HepG2 (cell line): ENCODE data around the gene NEK9. TPM values are rescaled to one million over a fixed set of nuclear protein-coding genes. Genes with fewer than 3 reads are reported as not detected.

Experiments used
- ATAC-seq: fragments of 200-7000 bp; cut with Tn5 transposase; 3 replicates; pipeline ENCODE4 v1.9.1; 2020; ENCODE audit warnings: mild to moderate bottlenecking, moderate library complexity
- BruUV-seq: library from RNA; stranded (reverse); fragments of 400-500 nt; replicated peaks from 2 replicates; lab custom pipeline; 2021; lab: Mats Ljungman, UMichigan
- CTCF ChIA-PET: fragments of 300-600 bp; formaldehyde crosslinking; extraction: SDS; loops from one replicate; lab custom pipeline; 2021; ENCODE audit warnings: low total read pairs, inconsistent platforms, low intra/inter-chr PET ratio; lab: Yijun Ruan, JAX
- POLR2A ChIA-PET: fragments of 350-600 bp; sonication (Branson Sonifier 250); formaldehyde crosslinking; loops from one replicate; lab custom pipeline; 2020; ENCODE audit warnings: antibody characterized with exemption, inconsistent platforms; lab: Yijun Ruan, JAX
- DNase-seq: peaks from one replicate; pipeline ENCODE4 v3.0.0-alpha.2; 2015; ENCODE audit warnings: low spot score
- FAIRE-seq: peaks from 3 replicates; lab custom pipeline; 2011; peaks lifted over from hg19 to GRCh38; lab: Jason Lieb, UNC
- H2AFZ ChIP-seq: one replicate; pipeline ENCODE4 v1.6.1; 2011; ENCODE audit warnings: low read length, inconsistent platforms
- H3K27ac ChIP-seq: fragments of 300-600 bp; 3 replicates; pipeline ENCODE4 v1.8.0; 2011; ENCODE audit warnings: mixed run types, mild to moderate bottlenecking, mixed read lengths, low read length, inconsistent platforms; ENCODE audit not compliant: insufficient read depth; ENCODE audit errors: extremely low read length
- H3K27me3 ChIP-seq, 2 experiments: fragments of 200-600 bp in 1 of 2; 2 replicates in 1 of 2; 3 replicates in 1 of 2; pipeline versions ENCODE4 v1.6.0 to v1.8.0; 2011; ENCODE audit warnings: low read length in 2 of 2, mild to moderate bottlenecking in 2 of 2, moderate library complexity in 2 of 2, inconsistent platforms in 1 of 2; ENCODE audit not compliant: insufficient read depth in 2 of 2, control insufficient read depth in 1 of 2
- H3K36me3 ChIP-seq, 2 experiments: fragments of 200-600 bp in 1 of 2; replicated peaks in 1 of 2; 2 replicates in 1 of 2; 3 replicates in 1 of 2; pipeline versions ENCODE4 v1.5.1 to v1.8.0; 2011; ENCODE audit warnings: low read length in 2 of 2, inconsistent platforms in 1 of 2; ENCODE audit not compliant: insufficient read depth in 2 of 2, control insufficient read depth in 1 of 2
- H3K4me1 ChIP-seq: 2 replicates; pipeline ENCODE4 v1.5.1; 2012; ENCODE audit warnings: low read length, inconsistent platforms; ENCODE audit not compliant: insufficient read depth
- H3K4me2 ChIP-seq: 2 replicates; pipeline ENCODE4 v1.6.0; 2011; ENCODE audit warnings: low read depth, low read length, inconsistent platforms
- H3K4me3 ChIP-seq, 3 experiments: fragments of 200-600 bp in 1 of 3; sonication (generic), shearing (Covaris generic) in 1 of 3; replicated peaks in 1 of 3; 2 replicates each; pipeline ENCODE4 v1.5.1; 2011 to 2016; ENCODE audit warnings: low read length in 3 of 3, inconsistent platforms in 2 of 3, low read depth in 2 of 3, mild to moderate bottlenecking in 2 of 3, control low read depth in 1 of 3, mixed read lengths in 1 of 3; ENCODE audit not compliant: insufficient read depth in 1 of 3
- H3K79me2 ChIP-seq: one replicate; pipeline ENCODE4 v1.6.1; 2011; ENCODE audit warnings: low read length, inconsistent platforms; ENCODE audit not compliant: insufficient read depth
- H3K9ac ChIP-seq: 2 replicates; pipeline ENCODE4 v1.6.0; 2011; ENCODE audit warnings: mild to moderate bottlenecking, low read depth, low read length, inconsistent platforms; ENCODE audit not compliant: insufficient read depth
- H3K9me3 ChIP-seq: 2 replicates; pipeline ENCODE4 v1.5.1; 2012; ENCODE audit warnings: mild to moderate bottlenecking, low read length
- H4K20me1 ChIP-seq: 2 replicates; pipeline ENCODE4 v1.6.0; 2011; ENCODE audit warnings: inconsistent platforms, mild to moderate bottlenecking, low read length, moderate library complexity; ENCODE audit not compliant: insufficient read depth
- CEBPG ChIP-seq: IDR thresholded peaks from 2 replicates; pipeline ENCODE4 v1.6.1; 2016
- ELF4 ChIP-seq: sonication (generic); formaldehyde crosslinking; IDR thresholded peaks from 2 replicates; pipeline ENCODE4 v1.5.0; 2020; ENCODE audit warnings: missing genetic modification reagents, mild to moderate bottlenecking, moderate library complexity, borderline replicate concordance
- GATAD2A ChIP-seq: IDR thresholded peaks from 2 replicates; pipeline ENCODE4 v1.6.1; 2016
- MAZ ChIP-seq, 2 experiments: sonication (generic) in 1 of 2; formaldehyde crosslinking in 1 of 2; IDR thresholded peaks; 2 replicates each; pipeline versions ENCODE4 v1.5.0 to v1.6.1; 2012 to 2020; ENCODE audit warnings: low read depth in 2 of 2, mild to moderate bottlenecking in 2 of 2, borderline replicate concordance in 1 of 2, improper control_type of control experiment in 1 of 2, low read length in 1 of 2, missing genetic modification reagents in 1 of 2, moderate library complexity in 1 of 2
- NFIB ChIP-seq: sonication (generic); formaldehyde crosslinking; IDR thresholded peaks from 2 replicates; pipeline ENCODE4 v1.9.0; 2021; ENCODE audit warnings: missing genetic modification reagents, mild to moderate bottlenecking, borderline replicate concordance
- PHF5A ChIP-seq: IDR thresholded peaks from one replicate; pipeline ENCODE4 v1.6.1; 2018; ENCODE audit warnings: low read depth, missing genetic modification reagents; ENCODE audit not compliant: unreplicated experiment
- RAD51 ChIP-seq: fragments of 450-650 bp; IDR thresholded peaks from 2 replicates; pipeline ENCODE4 v1.6.1; 2016; ENCODE audit warnings: borderline replicate concordance
- RARA ChIP-seq: IDR thresholded peaks from 2 replicates; pipeline ENCODE4 v1.6.1; 2016; ENCODE audit warnings: missing genetic modification reagents, missing compliant biosample characterization
- SRF ChIP-seq: IDR thresholded peaks from 2 replicates; pipeline ENCODE4 v1.6.1; 2011; ENCODE audit warnings: mild to moderate bottlenecking, low read depth, low read length, moderate library complexity
- ZC3H4 ChIP-seq: sonication (generic); formaldehyde crosslinking; IDR thresholded peaks from 2 replicates; pipeline ENCODE4 v1.4.0; 2020; ENCODE audit warnings: missing genetic modification reagents, borderline replicate concordance
- ZNF121 ChIP-seq: sonication (generic); formaldehyde crosslinking; IDR thresholded peaks from 2 replicates; pipeline ENCODE4 v1.5.0; 2020; ENCODE audit warnings: mild to moderate bottlenecking, missing genetic modification reagents
- ZNF142 ChIP-seq: sonication (generic); formaldehyde crosslinking; IDR thresholded peaks from 2 replicates; pipeline ENCODE4 v1.4.0; 2020; ENCODE audit warnings: missing genetic modification reagents
- ZNF251 ChIP-seq: sonication (generic); formaldehyde crosslinking; IDR thresholded peaks from 2 replicates; pipeline ENCODE4 v1.9.0; 2021; ENCODE audit warnings: mild to moderate bottlenecking, missing genetic modification reagents
- ZNF629 ChIP-seq: sonication (generic); formaldehyde crosslinking; conservative IDR thresholded peaks from 2 replicates; pipeline ENCODE4 v1.5.0; 2020; ENCODE audit warnings: missing genetic modification reagents
- WGBS: methylation state at CpG from one replicate; pipeline ENCODE4 v1.1.6; 2017; ENCODE audit warnings: low lambda C conversion rate; 5-methylcytosine and 5-hydroxymethylcytosine counted together
- in situ Hi-C: cut with HindIII; loops from 2 replicates; pipeline ENCODE4 v1.10.0; 2017; ENCODE audit warnings: low pct_unique_long_range_greater_than_20kb; ENCODE audit not compliant: extremely low pct_ligation_motif_present
- intact Hi-C: fragments of 100-400 bp; cut with micrococcal nuclease; formaldehyde crosslinking; loops from one replicate; pipeline ENCODE4 v1.10.0; 2022; ENCODE audit not compliant: unreplicated experiment
- polyA plus RNA-seq, 8 experiments: library from polyadenylated mRNA; depleted of rRNA in 3 of 8; stranded (reverse) in 7 of 8; unstranded in 1 of 8; fragments of >200 nt; fragmentation: Illumina TruSeq in 4 of 8; extraction: Trizol in 4 of 8; gene quantifications; 2 replicates each; pipeline versions ENCODE4 v1.2.1 to v1.2.3, GENCODE V29; 2011 to 2016; ENCODE audit warnings: low read depth in 4 of 8, missing spikeins in 1 of 8, mixed read lengths in 1 of 8; ENCODE audit not compliant: insufficient read depth in 1 of 8
- total RNA-seq, 5 experiments: library from RNA; depleted of rRNA; stranded (reverse); fragments of >200 nt; fragmentation: Illumina TruSeq; extraction: Trizol; gene quantifications; 2 replicates each; pipeline ENCODE4 v1.2.3, GENCODE V29; 2016; ENCODE audit warnings: low read depth in 1 of 5
- TF ChIP-seq, protein P1 (sequence below): sonication (generic); formaldehyde crosslinking; IDR thresholded peaks from 2 replicates; pipeline ENCODE4 v1.4.0; 2020; ENCODE audit warnings: missing genetic modification reagents, mild to moderate bottlenecking, borderline replicate concordance
- TF ChIP-seq, protein P2 (sequence below): sonication (generic); formaldehyde crosslinking; IDR thresholded peaks from 2 replicates; pipeline ENCODE4 v1.5.0; 2020; ENCODE audit warnings: missing genetic modification reagents

The NEK9 gene
- total and polyA plus RNA-seq, 2 of the 13 experiments (the other 11 are each of a cell fraction or from before 2014, with no cell fraction given), result 16.5 to 27.3 TPM

GRCh38 chr14:75113932-75114539, 12.8 kb downstream of the NEK9 start (continued):
- TF ChIP-seq PHF5A (CRISPR knock-in tag), result no peak
- TF ChIP-seq, all 625 proteins: peak for 0

GRCh38 chr14:75109877-75110276, 17.0 kb downstream of the NEK9 start:
- DNase-seq (no peak), FAIRE-seq (no peak), ATAC-seq (no peak)
- Histone ChIP-seq H3K4me3 (no peak overlapping the region), H3K36me3 (peaks cover 21 to 53% of the 10 kb centered on the region in 2 experiments), H3K79me2 (no peaks in the 10 kb centered on the region), H3K9me3 (no peaks in the 10 kb centered on the region), H2AFZ (no peak overlapping the region), H3K9ac (no peak overlapping the region), H3K27me3 (no peaks in the 10 kb centered on the region), H3K4me1 (no peaks in the 10 kb centered on the region), H3K27ac (no peak overlapping the region), H3K4me2 (no peak overlapping the region), H4K20me1 (no peaks in the 10 kb centered on the region)
- WGBS, result 91% methylated on average over 2 of the region's 2 CpGs
- ChIA-PET POLR2A (no interaction called here), CTCF (no interaction called here)
- no TSS peak for BruUV-seq
- in situ Hi-C loops, result no loop called here
- intact Hi-C loops, result no loop called here
- TF ChIP-seq RAD51, result no peak
- no peak for TF ChIP-seq CEBPG (CRISPR knock-in tag)
- TF ChIP-seq GATAD2A (CRISPR knock-in tag), result no peak
- TF ChIP-seq, protein P1, sequence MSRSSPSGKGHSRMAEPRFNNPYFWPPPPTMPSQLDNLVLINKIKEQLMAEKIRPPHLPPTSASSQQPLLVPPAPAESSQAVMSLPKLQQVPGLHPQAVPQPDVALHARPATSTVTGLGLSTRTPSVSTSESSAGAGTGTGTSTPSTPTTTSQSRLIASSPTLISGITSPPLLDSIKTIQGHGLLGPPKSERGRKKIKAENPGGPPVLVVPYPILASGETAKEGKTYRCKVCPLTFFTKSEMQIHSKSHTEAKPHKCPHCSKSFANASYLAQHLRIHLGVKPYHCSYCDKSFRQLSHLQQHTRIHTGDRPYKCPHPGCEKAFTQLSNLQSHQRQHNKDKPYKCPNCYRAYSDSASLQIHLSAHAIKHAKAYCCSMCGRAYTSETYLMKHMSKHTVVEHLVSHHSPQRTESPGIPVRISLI (CRISPR knock-in tag), result no peak
- TF ChIP-seq ZC3H4 (CRISPR knock-in tag), result no peak
- TF ChIP-seq ZNF251 (CRISPR knock-in tag), result no peak
- TF ChIP-seq, protein P2, sequence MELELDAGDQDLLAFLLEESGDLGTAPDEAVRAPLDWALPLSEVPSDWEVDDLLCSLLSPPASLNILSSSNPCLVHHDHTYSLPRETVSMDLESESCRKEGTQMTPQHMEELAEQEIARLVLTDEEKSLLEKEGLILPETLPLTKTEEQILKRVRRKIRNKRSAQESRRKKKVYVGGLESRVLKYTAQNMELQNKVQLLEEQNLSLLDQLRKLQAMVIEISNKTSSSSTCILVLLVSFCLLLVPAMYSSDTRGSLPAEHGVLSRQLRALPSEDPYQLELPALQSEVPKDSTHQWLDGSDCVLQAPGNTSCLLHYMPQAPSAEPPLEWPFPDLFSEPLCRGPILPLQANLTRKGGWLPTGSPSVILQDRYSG (CRISPR knock-in tag), result no peak
- no peak for TF ChIP-seq ELF4 (CRISPR knock-in tag)
- no peak for TF ChIP-seq SRF
- TF ChIP-seq NFIB (CRISPR knock-in tag), result no peak
- TF ChIP-seq MAZ (IDR thresholded peaks at IDR 0.05; ENCODE audit: borderline replicate concordance, low read depth, low read length), result no peak
- TF ChIP-seq MAZ (CRISPR knock-in tag; IDR thresholded peaks at IDR 0.05; ENCODE audit: low read depth), result no peak
- no peak for TF ChIP-seq ZNF142
- no peak for TF ChIP-seq ZNF629 (CRISPR knock-in tag)
- no peak for TF ChIP-seq RARA (CRISPR knock-in tag)
- TF ChIP-seq ZNF121 (CRISPR knock-in tag), result no peak
